KMS-11 (cell line): ENCODE data around the gene PROM1.

Experiments
- H2AFZ ChIP-seq: fragments of 200-600 bp; sonication (generic); 2 replicates; pipeline ENCODE4 v1.6.1; 2016; ENCODE audit warnings: antibody characterized with exemption, mixed run types, low read depth
- H3K27ac ChIP-seq: fragments of 200-600 bp; sonication (generic); 2 replicates; pipeline ENCODE4 v1.6.1; 2016; ENCODE audit warnings: mild to moderate bottlenecking, mixed run types
- H3K27me3 ChIP-seq: fragments of 200-600 bp; sonication (generic); 2 replicates; pipeline ENCODE4 v1.6.1; 2017; ENCODE audit warnings: mild to moderate bottlenecking, low read depth, mixed run types, moderate library complexity; ENCODE audit not compliant: insufficient read depth
- H3K36me3 ChIP-seq: fragments of 200-600 bp; sonication (generic); 2 replicates; pipeline ENCODE4 v1.6.1; 2017; ENCODE audit warnings: mild to moderate bottlenecking, mixed run types; ENCODE audit not compliant: insufficient read depth
- H3K4me1 ChIP-seq: fragments of 200-600 bp; sonication (generic); 2 replicates; pipeline ENCODE4 v1.6.1; 2016; ENCODE audit warnings: mild to moderate bottlenecking, low read depth, mixed run types; ENCODE audit not compliant: poor library complexity, severe bottlenecking
- H3K4me2 ChIP-seq: fragments of 200-600 bp; sonication (generic); 2 replicates; pipeline ENCODE4 v1.7.0; 2016; ENCODE audit warnings: mild to moderate bottlenecking, mixed run types
- H3K4me3 ChIP-seq: fragments of 200-600 bp; sonication (generic); IDR thresholded peaks from 2 replicates; pipeline ENCODE4 v1.6.1; 2017; ENCODE audit warnings: low read depth, low read length, mixed read lengths; ENCODE audit not compliant: insufficient read depth
- H3K79me2 ChIP-seq: fragments of 200-600 bp; sonication (generic); 2 replicates; pipeline ENCODE4 v1.6.1; 2016; ENCODE audit warnings: low read depth, mixed run types; ENCODE audit not compliant: insufficient read depth
- H3K9ac ChIP-seq: fragments of 200-600 bp; sonication (generic); 2 replicates; pipeline ENCODE4 v1.6.1; 2016; ENCODE audit warnings: mild to moderate bottlenecking, mixed run types
- H4K20me1 ChIP-seq: fragments of 200-600 bp; sonication (generic); 2 replicates; pipeline ENCODE4 v1.6.1; 2016; ENCODE audit warnings: mild to moderate bottlenecking, mixed run types; ENCODE audit not compliant: insufficient read depth
- TF ChIP-seq, protein P1 (sequence below): fragments of 200-600 bp; sonication (generic); conservative IDR thresholded peaks from 2 replicates; pipeline ENCODE4 v1.6.1; 2017; ENCODE audit warnings: low read depth, mild to moderate bottlenecking, antibody characterized with exemption, low read length, moderate library complexity, mixed read lengths

The PROM1 gene

DNA sequence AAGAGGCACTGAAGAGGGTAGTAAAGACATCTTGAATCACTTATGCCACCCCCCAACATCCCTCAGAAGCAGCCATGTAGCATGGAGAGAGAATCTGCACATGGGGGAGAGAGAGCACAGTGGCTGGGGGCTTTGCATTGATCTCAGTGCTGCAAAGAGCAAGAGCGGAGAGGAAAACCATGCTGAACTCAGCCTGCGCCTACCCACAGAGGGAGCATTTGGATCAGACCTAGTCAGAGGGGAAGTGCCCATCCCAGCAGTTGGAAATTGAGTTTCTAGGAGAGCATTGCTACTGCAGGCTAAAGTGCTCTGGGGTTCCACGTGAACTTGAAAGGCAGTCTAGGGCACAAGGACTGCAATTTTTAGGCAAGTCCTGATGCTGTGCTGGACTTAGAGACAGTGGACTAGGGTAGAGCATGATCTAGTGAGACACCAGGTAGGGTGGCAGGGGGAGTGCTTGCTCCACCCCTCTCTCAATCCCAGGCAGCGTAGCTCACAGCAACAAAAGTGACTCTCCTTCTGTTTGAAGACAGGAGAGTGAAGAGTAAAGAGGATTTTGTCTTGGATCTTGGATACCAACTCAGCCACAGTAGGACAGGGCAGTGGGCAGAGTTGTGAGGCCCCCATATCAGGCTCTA lies 9.0 kb upstream of the PROM1 start:
- H3K36me3 ChIP-seq: no peaks in the 10 kb centered on the region
- no peaks in the 10 kb centered on the region for H4K20me1 ChIP-seq
- H3K27me3 ChIP-seq: no peaks in the 10 kb centered on the region
- TF ChIP-seq, protein P1, sequence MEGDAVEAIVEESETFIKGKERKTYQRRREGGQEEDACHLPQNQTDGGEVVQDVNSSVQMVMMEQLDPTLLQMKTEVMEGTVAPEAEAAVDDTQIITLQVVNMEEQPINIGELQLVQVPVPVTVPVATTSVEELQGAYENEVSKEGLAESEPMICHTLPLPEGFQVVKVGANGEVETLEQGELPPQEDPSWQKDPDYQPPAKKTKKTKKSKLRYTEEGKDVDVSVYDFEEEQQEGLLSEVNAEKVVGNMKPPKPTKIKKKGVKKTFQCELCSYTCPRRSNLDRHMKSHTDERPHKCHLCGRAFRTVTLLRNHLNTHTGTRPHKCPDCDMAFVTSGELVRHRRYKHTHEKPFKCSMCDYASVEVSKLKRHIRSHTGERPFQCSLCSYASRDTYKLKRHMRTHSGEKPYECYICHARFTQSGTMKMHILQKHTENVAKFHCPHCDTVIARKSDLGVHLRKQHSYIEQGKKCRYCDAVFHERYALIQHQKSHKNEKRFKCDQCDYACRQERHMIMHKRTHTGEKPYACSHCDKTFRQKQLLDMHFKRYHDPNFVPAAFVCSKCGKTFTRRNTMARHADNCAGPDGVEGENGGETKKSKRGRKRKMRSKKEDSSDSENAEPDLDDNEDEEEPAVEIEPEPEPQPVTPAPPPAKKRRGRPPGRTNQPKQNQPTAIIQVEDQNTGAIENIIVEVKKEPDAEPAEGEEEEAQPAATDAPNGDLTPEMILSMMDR: no peak
- H2AFZ ChIP-seq: no peak overlapping the region
- no peak overlapping the region for H3K27ac ChIP-seq
- H3K79me2 ChIP-seq: no peaks in the 10 kb centered on the region
- H3K4me1 ChIP-seq: no peaks in the 10 kb centered on the region
- no peak overlapping the region for H3K4me2 ChIP-seq
- no peak overlapping the region for H3K4me3 ChIP-seq
- H3K9ac ChIP-seq: no peak overlapping the region

DNA sequence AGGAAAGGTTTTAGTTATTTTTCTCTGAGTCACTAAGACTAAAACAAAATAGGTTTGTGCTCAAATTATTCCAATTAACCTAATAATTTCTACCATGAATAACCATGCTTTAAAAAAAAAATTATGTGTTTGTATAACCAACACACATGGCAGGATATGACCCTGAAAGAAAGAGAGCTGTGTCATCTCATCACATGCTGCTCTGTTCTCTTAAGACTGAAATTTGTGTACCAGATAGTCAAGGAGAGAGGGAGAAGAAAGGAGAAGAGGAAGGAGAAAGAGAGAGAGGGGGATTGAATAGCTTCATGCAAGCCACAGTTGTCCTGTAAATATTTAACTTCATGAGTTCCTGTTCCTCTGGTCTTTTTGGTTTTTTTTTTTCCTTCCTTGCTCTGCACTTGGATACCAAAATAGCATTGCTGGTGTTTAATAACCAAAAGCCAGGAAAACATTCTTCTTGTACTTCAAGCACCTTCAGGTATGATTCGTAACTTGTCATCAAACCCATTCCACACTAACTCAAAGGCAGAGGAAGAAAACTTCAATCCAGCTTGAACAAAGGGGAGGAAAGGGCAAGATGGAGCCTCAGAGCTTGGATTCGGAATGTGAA lies 6.4 kb upstream of the PROM1 start:
- H3K9ac ChIP-seq: no peak overlapping the region
- no peaks in the 10 kb centered on the region for H3K79me2 ChIP-seq
- no peaks in the 10 kb centered on the region for H3K27me3 ChIP-seq
- H2AFZ ChIP-seq: no peak overlapping the region
- H3K36me3 ChIP-seq: no peaks in the 10 kb centered on the region
- no peaks in the 10 kb centered on the region for H3K4me1 ChIP-seq
- no peak overlapping the region for H3K4me3 ChIP-seq
- TF ChIP-seq, protein P1: no peak
- H3K27ac ChIP-seq: no peak overlapping the region
- H3K4me2 ChIP-seq: no peak overlapping the region
- H4K20me1 ChIP-seq: no peaks in the 10 kb centered on the region

DNA sequence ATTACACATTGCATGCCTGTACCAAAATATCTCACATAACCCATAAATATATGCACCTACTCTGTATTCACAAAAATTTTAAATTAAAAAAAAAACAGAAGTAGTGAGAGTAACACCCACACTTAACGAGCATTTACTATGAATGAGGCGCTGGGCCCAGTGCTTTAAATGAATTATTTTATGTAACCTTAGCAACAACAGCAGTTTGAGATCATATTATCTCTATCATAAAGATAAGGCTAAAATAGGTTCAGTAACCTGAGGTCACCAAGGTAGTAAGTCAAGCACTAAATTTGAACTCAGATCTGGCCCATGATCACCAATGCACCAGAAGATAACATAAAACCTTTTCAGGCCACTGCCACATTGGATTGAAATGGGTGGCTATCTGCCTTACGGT lies 5.3 kb upstream of the PROM1 start:
- TF ChIP-seq, protein P1: no peak
- no peak overlapping the region for H3K4me3 ChIP-seq
- no peak overlapping the region for H2AFZ ChIP-seq
- no peak overlapping the region for H3K9ac ChIP-seq
- no peak overlapping the region for H3K4me2 ChIP-seq
- no peaks in the 10 kb centered on the region for H3K27me3 ChIP-seq
- H3K79me2 ChIP-seq: no peaks in the 10 kb centered on the region
- no peaks in the 10 kb centered on the region for H3K4me1 ChIP-seq
- no peak overlapping the region for H3K27ac ChIP-seq
- no peaks in the 10 kb centered on the region for H3K36me3 ChIP-seq
- no peaks in the 10 kb centered on the region for H4K20me1 ChIP-seq

DNA sequence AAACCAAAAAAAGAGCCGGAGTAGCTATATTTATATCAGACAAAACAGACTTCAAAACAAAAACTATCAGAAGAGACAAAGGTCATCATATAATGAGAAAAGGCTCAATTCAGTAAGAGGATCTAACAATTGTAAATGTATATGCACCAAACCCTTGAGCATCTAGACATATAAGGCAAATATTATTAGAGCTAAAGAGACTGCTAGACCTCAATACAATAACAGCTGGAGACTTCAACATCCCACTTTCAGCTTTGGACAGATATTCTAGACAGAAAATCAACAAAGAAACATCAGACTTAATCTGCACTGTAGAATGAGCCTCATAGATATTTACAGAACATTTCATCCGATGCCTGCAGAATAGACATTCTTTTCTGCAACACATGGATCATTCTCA lies 4.8 kb upstream of the PROM1 start:
- Histone ChIP-seq H3K36me3 (no peaks in the 10 kb centered on the region), H3K27me3 (no peaks in the 10 kb centered on the region), H2AFZ (no peak overlapping the region), H3K9ac (no peak overlapping the region), H3K79me2 (no peaks in the 10 kb centered on the region), H3K27ac (no peak overlapping the region), H3K4me1 (no peaks in the 10 kb centered on the region), H3K4me3 (no peak overlapping the region), H4K20me1 (no peaks in the 10 kb centered on the region), H3K4me2 (no peak overlapping the region)
- TF ChIP-seq, protein P1: no peak
